EH (cell line): ENCODE data around the gene TUBD1.

ENCODE experiments used
- DNase-seq: peaks from one replicate; pipeline ENCODE4 v3.0.0-alpha.2; 2015; ENCODE audit warnings: low read depth

The TUBD1 gene

GRCh38 chr17:59825533-59826322 lies 67.0 kb downstream of the TUBD1 start:
- peak; percentile 92 for DNase-seq

GRCh38 chr17:59815965-59816364 lies 76.8 kb downstream of the TUBD1 start:
- peak; percentile 30 for DNase-seq

DNA sequence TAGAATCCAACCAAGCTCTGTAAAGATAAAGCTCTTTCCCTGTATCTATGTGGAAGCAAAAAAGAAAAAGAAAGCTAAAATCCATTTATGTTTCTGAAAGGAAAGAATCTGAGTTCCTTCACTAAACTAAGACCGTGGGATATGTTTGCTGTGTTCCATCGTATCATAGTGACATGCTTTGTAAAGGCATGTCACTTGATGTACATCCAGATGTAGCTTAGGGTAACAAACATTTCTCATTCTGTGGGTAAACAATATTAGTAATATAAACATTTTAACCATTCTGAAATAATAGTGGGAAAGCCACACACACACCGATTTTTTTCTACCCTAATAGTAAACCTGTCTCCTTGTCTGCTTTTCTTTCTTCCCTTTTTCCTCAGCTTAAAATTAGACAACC lies 78.1 kb downstream of the TUBD1 start:
- no peak for DNase-seq

GRCh38 chr17:59814276-59814675 lies 78.5 kb downstream of the TUBD1 start:
- DNase-seq = no peak

DNA sequence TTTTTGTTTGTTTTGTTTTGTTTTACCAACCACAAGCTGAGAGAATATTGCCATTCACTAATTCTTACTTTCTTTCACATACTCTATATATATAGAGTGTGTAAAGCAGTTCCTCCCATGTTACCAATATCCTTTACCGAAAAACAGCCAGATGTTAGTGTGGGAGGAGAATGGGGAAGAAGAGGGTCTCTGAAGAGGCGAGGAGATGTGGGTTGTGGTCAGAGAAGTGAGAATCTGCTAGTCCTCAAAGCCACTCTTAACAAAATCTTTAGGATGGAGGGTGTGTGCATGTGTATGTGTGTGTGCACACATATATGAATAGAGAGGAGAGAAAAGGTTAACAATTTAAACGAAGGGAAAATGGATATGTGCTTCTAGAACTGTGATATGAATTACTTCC lies 80.6 kb downstream of the TUBD1 start:
- no peak for DNase-seq

- DNase-seq = peak; percentile 16
Observed at GRCh38 chr17:59811209-59811608, 81.5 kb downstream of the TUBD1 start.

DNA sequence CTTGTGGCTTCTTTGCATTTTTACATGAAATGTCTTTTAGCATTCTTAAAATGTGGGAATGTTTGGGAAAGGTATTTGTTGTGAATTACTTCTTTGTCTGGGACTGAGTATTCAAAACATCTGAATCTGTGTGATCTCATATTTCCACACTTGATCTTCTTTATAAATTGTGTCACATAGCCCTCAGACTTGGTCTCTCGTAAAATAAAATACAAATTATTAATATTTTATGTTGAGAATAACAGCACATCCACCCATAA lies 81.9 kb downstream of the TUBD1 start:
- peak; percentile 81 for DNase-seq
